K562 (cell line): ENCODE measurements around the gene TPCN1. TPM values are rescaled to one million over a fixed set of nuclear protein-coding genes. Genes with fewer than 3 reads are reported as not detected.

Source experiments
- ATAC-seq: fragments of 200-7000 bp; cut with Tn5 transposase; 3 replicates; pipeline ENCODE4 v1.9.1; 2020; ENCODE audit warnings: moderate library complexity
- BruUV-seq: library from RNA; stranded (reverse); fragments of 400-500 nt; replicated peaks from 2 replicates; lab custom pipeline; 2021; lab: Mats Ljungman, UMichigan
- CTCF ChIA-PET: fragments of 300-600 bp; formaldehyde crosslinking; extraction: SDS; loops from one replicate; lab custom pipeline; 2021; ENCODE audit warnings: low intra/inter-chr PET ratio; lab: Yijun Ruan, JAX
- POLR2A ChIA-PET: fragments of 300-600, 350-650 bp; sonication (Branson Sonifier 250); formaldehyde crosslinking; extraction: SDS; loops from one replicate; lab custom pipeline; 2021; ENCODE audit warnings: antibody characterized with exemption, inconsistent platforms; lab: Yijun Ruan, JAX
- DNase-seq, 4 experiments: peaks; one replicate each; pipeline versions ENCODE4 v3.0.0 to v3.0.0-alpha.2; 2011 to 2018; ENCODE audit warnings: low spot score in 3 of 4, mixed read lengths in 3 of 4; ENCODE audit errors: extremely low read depth in 1 of 4
- FAIRE-seq: peaks from 2 replicates; lab custom pipeline; 2011; peaks lifted over from hg19 to GRCh38; lab: Jason Lieb, UNC
- H2AFZ ChIP-seq: 2 replicates; pipeline ENCODE4 v1.6.0; 2011; ENCODE audit warnings: low read depth, low read length, control low read depth, inconsistent platforms
- H3K27ac ChIP-seq: fragments of 200-600 bp; 3 replicates; pipeline ENCODE4 v1.8.0; 2011; ENCODE audit warnings: low read depth, mild to moderate bottlenecking, control low read depth, inconsistent platforms, low read length, moderate library complexity, mixed read lengths; ENCODE audit errors: extremely low read depth
- H3K27me3 ChIP-seq, 2 experiments: fragments of 300-600 bp in 1 of 2; 2 replicates in 1 of 2; 3 replicates in 1 of 2; pipeline versions ENCODE4 v1.6.0 to v1.8.0; 2011; ENCODE audit warnings: inconsistent platforms in 2 of 2, low read length in 2 of 2, mild to moderate bottlenecking in 1 of 2, mixed read lengths in 1 of 2, moderate library complexity in 1 of 2; ENCODE audit not compliant: control insufficient read depth in 2 of 2, insufficient read depth in 2 of 2
- H3K36me3 ChIP-seq: fragments of 300-600 bp; 3 replicates; pipeline ENCODE4 v1.8.0; 2011; ENCODE audit warnings: mild to moderate bottlenecking, low read length, inconsistent platforms; ENCODE audit not compliant: control insufficient read depth, insufficient read depth
- H3K4me1 ChIP-seq, 2 experiments: fragments of 200-600 bp in 1 of 2; replicated peaks in 1 of 2; 2 replicates in 1 of 2; 3 replicates in 1 of 2; pipeline versions ENCODE4 v1.5.1 to v1.8.0; 2011; ENCODE audit warnings: inconsistent platforms in 2 of 2, low read length in 2 of 2, mild to moderate bottlenecking in 1 of 2, mixed read lengths in 1 of 2, moderate library complexity in 1 of 2; ENCODE audit not compliant: control insufficient read depth in 2 of 2, insufficient read depth in 2 of 2
- H3K4me2 ChIP-seq: 2 replicates; pipeline ENCODE4 v1.6.1; 2011; ENCODE audit warnings: low read length, control low read depth, inconsistent platforms, mixed read lengths; ENCODE audit not compliant: insufficient read depth
- H3K4me3 ChIP-seq: fragments of 200-600 bp; sonication (generic), shearing (Covaris generic); 2 replicates; pipeline ENCODE4 v1.5.1; 2016; ENCODE audit warnings: control low read depth, inconsistent platforms
- H3K79me2 ChIP-seq: fragments of 200-600 bp; 3 replicates; pipeline ENCODE4 v1.8.0; 2011; ENCODE audit warnings: low read length, inconsistent platforms; ENCODE audit not compliant: control insufficient read depth, insufficient read depth
- H3K9ac ChIP-seq, 2 experiments: 2 replicates each; pipeline versions ENCODE4 v1.6.0 to v1.6.1; 2011; ENCODE audit warnings: low read depth in 2 of 2, low read length in 2 of 2, control low read depth in 1 of 2, inconsistent platforms in 1 of 2, mild to moderate bottlenecking in 1 of 2, mixed read lengths in 1 of 2; ENCODE audit not compliant: insufficient read depth in 1 of 2
- H3K9me1 ChIP-seq: one replicate; pipeline ENCODE4 v1.6.0; 2011; ENCODE audit warnings: inconsistent platforms, mild to moderate bottlenecking, low read length, moderate library complexity; ENCODE audit not compliant: control insufficient read depth, insufficient read depth
- H3K9me3 ChIP-seq: replicated peaks from 2 replicates; pipeline ENCODE4 v1.5.1; 2011; ENCODE audit warnings: low read depth, low read length, inconsistent platforms; ENCODE audit not compliant: control insufficient read depth, insufficient read depth
- H4K20me1 ChIP-seq: replicated peaks from 2 replicates; pipeline ENCODE4 v1.6.1; 2011; ENCODE audit warnings: low read length, inconsistent platforms, mixed read lengths; ENCODE audit not compliant: control insufficient read depth, insufficient read depth
- AFF1 ChIP-seq, 2 experiments: fragments of 450-650 bp; IDR thresholded peaks; 2 replicates each; pipeline ENCODE4 v1.6.1; 2018; ENCODE audit warnings: mild to moderate bottlenecking in 2 of 2, low read depth in 1 of 2; ENCODE audit not compliant: partially characterized antibody in 2 of 2
- BCOR ChIP-seq: fragments of 450-650 bp; IDR thresholded peaks from 2 replicates; pipeline ENCODE4 v1.6.1; 2016
- BRD9 ChIP-seq: fragments of 450-650 bp; IDR thresholded peaks from 2 replicates; pipeline ENCODE4 v1.6.1; 2018; ENCODE audit warnings: low read depth; ENCODE audit not compliant: partially characterized antibody
- CBFB ChIP-seq: sonication (generic); formaldehyde crosslinking; IDR thresholded peaks from 2 replicates; pipeline ENCODE4 v1.4.0; 2020; ENCODE audit warnings: mild to moderate bottlenecking, missing genetic modification reagents
- CHAMP1 ChIP-seq: fragments of 450-650 bp; IDR thresholded peaks from 2 replicates; pipeline ENCODE4 v1.6.1; 2016; ENCODE audit warnings: mild to moderate bottlenecking
- CXXC5 ChIP-seq: fragments of 250-450 bp; sonication (Bioruptor Pico); IDR thresholded peaks from 2 replicates; pipeline ENCODE4 v1.8.0; 2022; ENCODE audit warnings: inconsistent platforms, mild to moderate bottlenecking, moderate library complexity
- EHMT2 ChIP-seq: fragments of 450-650 bp; IDR thresholded peaks from 2 replicates; pipeline ENCODE4 v1.6.1; 2018; ENCODE audit warnings: antibody characterized with exemption
- NUFIP1 ChIP-seq: fragments of 450-650 bp; IDR thresholded peaks from 2 replicates; pipeline ENCODE4 v1.6.1; 2018; ENCODE audit not compliant: partially characterized antibody
- PCBP2 ChIP-seq: fragments of 200-400 bp; formaldehyde crosslinking; IDR thresholded peaks from 2 replicates; pipeline ENCODE4 v1.6.1; 2018; ENCODE audit warnings: low read length, low read depth, mild to moderate bottlenecking, moderate library complexity; ENCODE audit not compliant: poor library complexity, severe bottlenecking
- RBFOX2 ChIP-seq: fragments of 200-400 bp; formaldehyde crosslinking; IDR thresholded peaks from 2 replicates; pipeline ENCODE4 v1.6.1; 2017; ENCODE audit warnings: low read depth, mild to moderate bottlenecking, low read length, moderate library complexity
- SMARCA4 ChIP-seq: fragments of 450-650 bp; IDR thresholded peaks from 2 replicates; pipeline ENCODE4 v1.6.1; 2016
- SMARCE1 ChIP-seq: fragments of 450-650 bp; IDR thresholded peaks from 2 replicates; pipeline ENCODE4 v1.7.1; 2016; ENCODE audit warnings: mild to moderate bottlenecking
- TAF9B ChIP-seq: fragments of 450-650 bp; IDR thresholded peaks from 2 replicates; pipeline ENCODE4 v1.6.1; 2018; ENCODE audit warnings: mild to moderate bottlenecking; ENCODE audit not compliant: partially characterized antibody
- XRCC5 ChIP-seq: fragments of 200-400 bp; formaldehyde crosslinking; IDR thresholded peaks from 2 replicates; pipeline ENCODE4 v1.6.1; 2017; ENCODE audit warnings: low read depth, mild to moderate bottlenecking, low read length
- WGBS: fragments of 100-300 bp; shearing (Covaris generic); methylation state at CpG from one replicate; pipeline ENCODE4 v1.1.6; 2016; ENCODE audit warnings: low coverage, mixed read lengths; ENCODE audit not compliant: insufficient coverage; ENCODE audit errors: missing lambda C conversion rate; 5-methylcytosine and 5-hydroxymethylcytosine counted together
- in situ Hi-C: fragments of 300-500 bp; cut with MboI; formaldehyde crosslinking; loops from 4 replicates; pipeline ENCODE4 v1.15.0; 2018; ENCODE audit warnings: inconsistent platforms, mixed read lengths
- intact Hi-C: fragments of 100-400 bp; cut with micrococcal nuclease; formaldehyde crosslinking; loops from 2 replicates; pipeline ENCODE4 v1.14.2; 2022
- polyA plus RNA-seq, 8 experiments: library from polyadenylated mRNA; depleted of rRNA in 4 of 8; stranded (reverse) in 5 of 8; unstranded in 3 of 8; fragments of >200 nt; fragmentation: Nextera tagmentation in 2 of 8; fragmentation: Illumina TruSeq in 1 of 8; extraction: Ambion mirVana in 2 of 8; extraction: Trizol in 1 of 8; gene quantifications; 2 replicates each; pipeline versions ENCODE4 v1.2.1 to v1.2.3, GENCODE V29; 2011 to 2014; ENCODE audit warnings: inconsistent platforms in 1 of 8, missing spikeins in 1 of 8
- total RNA-seq, 7 experiments: library from RNA; depleted of rRNA in 6 of 7; stranded (reverse); fragments of >200 nt in 6 of 7; fragmentation: Illumina TruSeq in 2 of 7; extraction: Trizol in 2 of 7; gene quantifications; 2 replicates each; pipeline versions ENCODE4 v1.2.1 to v1.2.3, GENCODE V29; 2011 to 2021; ENCODE audit warnings: low replicate concordance in 1 of 7

Gene TPCN1
- total and polyA plus RNA-seq, 9 of the 15 experiments (the other 6 are each of a cell fraction or from before 2014, with no cell fraction given) = 0.80 to 23.8 (median 7.4) TPM

DNA sequence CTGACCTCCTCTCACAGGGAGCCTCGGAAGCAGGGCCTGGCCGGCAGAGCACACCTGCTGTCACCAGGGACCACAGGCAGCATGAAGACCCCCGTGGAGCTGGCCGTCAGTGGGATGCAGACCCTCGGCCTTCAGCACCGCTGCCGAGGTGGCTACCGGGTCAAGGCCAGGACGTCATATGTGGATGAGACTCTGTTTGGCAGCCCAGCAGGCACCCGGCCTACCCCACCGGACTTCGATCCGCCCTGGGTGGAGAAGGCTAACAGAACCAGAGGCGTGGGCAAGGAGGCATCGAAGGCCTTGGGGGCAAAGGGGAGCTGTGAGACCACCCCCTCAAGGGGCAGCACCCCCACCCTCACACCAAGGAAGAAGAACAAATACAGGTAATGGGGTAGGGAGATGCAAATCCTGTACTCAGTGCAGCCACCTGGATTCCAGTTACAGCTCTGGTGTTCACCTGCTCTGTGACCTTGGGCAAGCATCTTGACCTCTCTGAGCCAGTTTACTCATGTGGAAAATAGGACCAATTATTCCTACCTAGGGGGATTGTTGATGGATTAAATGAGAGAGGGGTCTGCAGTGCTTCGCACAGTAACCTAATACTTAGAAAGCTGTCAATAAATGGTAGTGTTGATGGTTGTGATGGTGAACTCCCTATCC is 34.5 kb upstream of the TPCN1 start (continued):
- TF ChIP-seq AFF1 (IDR thresholded peaks at IDR 0.05; ENCODE audit: low read depth in 1 of 2, partially characterized antibody in 2 of 2) = no peak
- no peak for TF ChIP-seq CBFB (CRISPR knock-in tag)
- peak; percentile 57 for TF ChIP-seq BRD9
- no peak for TF ChIP-seq RBFOX2
- peak; percentile 85 for TF ChIP-seq BCOR
- TF ChIP-seq SMARCA4 = no peak
- TF ChIP-seq SMARCE1 = no peak
- TF ChIP-seq, all 486 proteins: peak for 7

GRCh38 chr12:113189361-113189760 is 31.9 kb upstream of the TPCN1 start:
- WGBS = 84% methylated on average over 2 of the region's 2 CpGs
- no peaks in the 10 kb centered on the region for H3K27me3 ChIP-seq
- ATAC-seq = no peak
- no peak overlapping the region for H3K9ac ChIP-seq
- no peak overlapping the region for H3K27ac ChIP-seq
- DNase-seq = no peak
- BruUV-seq = no TSS peak
- no peak overlapping the region for H3K4me3 ChIP-seq
- no peaks in the 10 kb centered on the region for H3K9me1 ChIP-seq
- FAIRE-seq = no peak
- peaks cover 26 to 43% of the 10 kb centered on the region in 2 experiments for H3K4me1 ChIP-seq
- no peaks in the 10 kb centered on the region for H3K9me3 ChIP-seq
- ChIA-PET POLR2A (interaction anchor here (0.7 kb wide), 1 partner anchor 39 kb away, joined by 3 read pairs; no protein-coding TSS in a partner anchor), CTCF (no interaction called here)
- intact Hi-C loops (no loop called here), in situ Hi-C loops (loop anchor here (25.0 kb wide), 1 partner anchor 223 kb away; the partner anchor contains the start of genes SDS and SDSL)
- no peaks in the 10 kb centered on the region for H4K20me1 ChIP-seq
- peaks cover 50% of the 10 kb centered on the region for H3K36me3 ChIP-seq
- no peak overlapping the region for H3K4me2 ChIP-seq
- H3K79me2 ChIP-seq = peaks cover 37% of the 10 kb centered on the region
- no peak overlapping the region for H2AFZ ChIP-seq
- TF ChIP-seq CHAMP1 (no peak), XRCC5 (no peak), CXXC5 (CRISPR knock-in tag) (no peak), TAF9B (no peak), RBFOX2 (no peak), PCBP2 (no peak), EHMT2 (no peak), NUFIP1 (no peak)
